ENCODE data around the gene SLC13A2. TPM values are rescaled to one million over a fixed set of nuclear protein-coding genes. Genes with fewer than 3 reads are reported as not detected.

The SLC13A2 gene
- total RNA-seq, 2 donors from 2014 or later: 1.8 TPM; not detected in 1

DNA sequence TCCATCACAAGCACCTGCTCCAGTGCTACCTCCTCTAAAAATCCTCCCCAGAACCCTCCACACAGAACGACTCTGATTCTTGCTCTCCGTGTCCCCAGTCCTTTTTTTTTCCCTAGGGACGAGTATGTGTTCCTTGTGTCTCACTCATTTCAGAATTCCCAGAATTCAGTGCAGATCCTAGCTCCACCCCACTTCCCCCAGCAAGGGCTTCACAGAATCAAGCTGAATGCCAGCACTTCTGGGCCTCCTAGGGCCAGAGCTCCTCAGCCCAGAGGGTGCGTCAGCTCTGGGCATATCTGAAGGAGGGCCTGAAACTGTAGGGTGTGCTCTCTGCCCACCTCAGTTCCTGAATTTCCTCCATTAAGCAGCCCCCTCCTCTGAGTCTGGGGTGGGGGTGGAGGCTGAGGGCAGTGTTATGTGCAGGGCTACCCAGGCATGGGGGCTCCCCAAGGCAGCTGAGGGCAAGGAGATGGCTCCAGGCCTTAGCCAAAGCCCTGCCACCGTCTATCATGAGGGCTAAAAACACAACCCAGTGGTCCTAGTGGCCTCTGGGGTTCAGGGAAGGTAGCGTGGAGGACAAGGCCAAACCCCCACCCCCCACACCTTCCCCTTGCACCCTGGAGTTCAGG is 72.5 kb downstream of the SLC13A2 start:
- intact Hi-C loops (cut with DNase I): no loop called here
- Histone ChIP-seq H3K36me3 (replicated peaks in 1 of 2; ENCODE audit: insufficient read depth in 1 of 2, low read depth in 2 of 2) (no peaks in the 10 kb centered on the region), H3K4me1 (peaks cover 4% of the 10 kb centered on the region), H3K27me3 (no peaks in the 10 kb centered on the region), H3K4me3 (no peak overlapping the region), H3K9me3 (no peaks in the 10 kb centered on the region), H3K27ac (no peak overlapping the region)
- TF ChIP-seq POLR2A (IDR thresholded peaks at IDR 0.05): no peak
- TF ChIP-seq, protein P1, sequence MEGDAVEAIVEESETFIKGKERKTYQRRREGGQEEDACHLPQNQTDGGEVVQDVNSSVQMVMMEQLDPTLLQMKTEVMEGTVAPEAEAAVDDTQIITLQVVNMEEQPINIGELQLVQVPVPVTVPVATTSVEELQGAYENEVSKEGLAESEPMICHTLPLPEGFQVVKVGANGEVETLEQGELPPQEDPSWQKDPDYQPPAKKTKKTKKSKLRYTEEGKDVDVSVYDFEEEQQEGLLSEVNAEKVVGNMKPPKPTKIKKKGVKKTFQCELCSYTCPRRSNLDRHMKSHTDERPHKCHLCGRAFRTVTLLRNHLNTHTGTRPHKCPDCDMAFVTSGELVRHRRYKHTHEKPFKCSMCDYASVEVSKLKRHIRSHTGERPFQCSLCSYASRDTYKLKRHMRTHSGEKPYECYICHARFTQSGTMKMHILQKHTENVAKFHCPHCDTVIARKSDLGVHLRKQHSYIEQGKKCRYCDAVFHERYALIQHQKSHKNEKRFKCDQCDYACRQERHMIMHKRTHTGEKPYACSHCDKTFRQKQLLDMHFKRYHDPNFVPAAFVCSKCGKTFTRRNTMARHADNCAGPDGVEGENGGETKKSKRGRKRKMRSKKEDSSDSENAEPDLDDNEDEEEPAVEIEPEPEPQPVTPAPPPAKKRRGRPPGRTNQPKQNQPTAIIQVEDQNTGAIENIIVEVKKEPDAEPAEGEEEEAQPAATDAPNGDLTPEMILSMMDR (IDR thresholded peaks at IDR 0.05): no peak
- WGBS, 2 donors: 70 to 74% methylated on average over 4 to 6 of the region's 6 CpGs
- DNase-seq (no peak), ATAC-seq (no peak)

DNA sequence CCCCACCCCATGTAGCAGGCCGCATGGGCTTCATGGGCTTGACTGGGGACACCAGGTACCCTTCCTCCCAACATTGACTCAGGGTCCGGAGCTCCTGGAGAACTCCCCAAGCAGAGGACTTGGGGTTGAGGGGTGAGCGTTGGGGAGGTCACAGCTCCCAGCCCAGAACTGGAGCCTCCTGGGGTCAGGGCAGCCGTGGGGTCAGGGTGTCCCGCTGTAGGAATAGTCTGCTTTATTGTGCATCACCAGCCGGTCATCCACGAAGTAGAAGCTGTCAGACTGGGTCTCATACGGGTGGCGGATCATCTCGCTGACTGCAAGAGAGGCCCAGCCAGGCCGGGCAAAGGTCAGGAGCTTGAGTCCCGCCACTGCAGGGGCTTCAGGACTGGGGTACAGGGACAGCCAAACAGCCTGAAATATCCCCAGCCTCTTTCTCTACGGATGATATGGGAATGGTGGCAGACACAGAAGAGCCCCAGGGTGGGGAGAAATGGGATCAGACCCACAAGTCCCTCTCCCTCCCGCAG is 73.7 kb downstream of the SLC13A2 start:
- intact Hi-C loops (cut with DNase I): no loop called here
- Histone ChIP-seq H3K27me3 (no peaks in the 10 kb centered on the region), H3K4me1 (peaks cover 15% of the 10 kb centered on the region), H3K4me3 (no peak overlapping the region), H3K9me3 (no peaks in the 10 kb centered on the region), H3K36me3 (replicated peaks in 1 of 2; ENCODE audit: insufficient read depth in 1 of 2, low read depth in 2 of 2) (no peaks in the 10 kb centered on the region), H3K27ac (no peak overlapping the region)
- WGBS, 2 donors: 80 to 89% methylated on average over 12 to 14 of the region's 14 CpGs
- no peak for TF ChIP-seq POLR2A (IDR thresholded peaks at IDR 0.05)
- TF ChIP-seq, protein P1 (IDR thresholded peaks at IDR 0.05): no peak
- DNase-seq (no peak), ATAC-seq (no peak)

Other genes with a start within 250 kb of the SLC13A2 start
- gene TMEM97, start 154.4 kb upstream of the SLC13A2 start, total RNA-seq: 10 to 100 TPM; 35.9 to 75.5 TPM
- gene IFT20, start 138.2 kb upstream of the SLC13A2 start, total RNA-seq: 10 to 100 TPM; 37.9 to 42.2 TPM
- gene TNFAIP1, start 137.9 kb upstream of the SLC13A2 start, total RNA-seq: 10 to 100 TPM; 15.2 to 15.8 TPM
- 10 to 100 TPM; 50.8 to 54.4 TPM for gene POLDIP2, start 116.1 kb upstream of the SLC13A2 start, total RNA-seq
- gene SEBOX, start 108.4 kb upstream of the SLC13A2 start, total RNA-seq: not detected
- gene VTN, start 103.3 kb upstream of the SLC13A2 start, total RNA-seq: 1 to 10 TPM; 4.2 to 6.6 TPM
- gene SARM1, start 102.0 kb upstream of the SLC13A2 start, total RNA-seq: 10 to 100 TPM; 13.7 to 33.9 TPM
- 10 to 100 TPM in 1 of 2 donors, 1 to 10 TPM in 1; 8.6 to 17.6 TPM for gene SLC46A1, start 67.4 kb upstream of the SLC13A2 start, total RNA-seq
- under 1 TPM in 1 of 2 donors, not detected in 1; 0.52 TPM for gene FOXN1, start 32.7 kb downstream of the SLC13A2 start, total RNA-seq
- gene UNC119, start 79.0 kb downstream of the SLC13A2 start, total RNA-seq: 10 to 100 TPM; 25.7 to 29.3 TPM
- gene PIGS, start 97.9 kb downstream of the SLC13A2 start, total RNA-seq: 10 to 100 TPM; 11.7 to 12.2 TPM
- 10 to 100 TPM in 1 of 2 donors, 1 to 10 TPM in 1; 2.9 to 25.1 TPM for gene ALDOC, start 103.3 kb downstream of the SLC13A2 start, total RNA-seq
- gene SPAG5, start 125.4 kb downstream of the SLC13A2 start, total RNA-seq: 1 to 10 TPM in 1 of 2 donors, not detected in 1; 3.1 TPM
- 10 to 100 TPM in 1 of 2 donors, 1 to 10 TPM in 1; 2.6 to 14.8 TPM for gene RSKR, start 140.5 kb downstream of the SLC13A2 start, total RNA-seq
- 10 to 100 TPM; 70.8 to 87.3 TPM for gene BLTP2, start 171.5 kb downstream of the SLC13A2 start, total RNA-seq
- gene SDF2, start 188.3 kb downstream of the SLC13A2 start, total RNA-seq: 10 to 100 TPM; 13.8 to 22.8 TPM
- 10 to 100 TPM; 26.5 to 37.2 TPM for gene SUPT6H, start 188.6 kb downstream of the SLC13A2 start, total RNA-seq
- not detected for gene PROCA1, start 238.2 kb downstream of the SLC13A2 start, total RNA-seq
- gene RAB34, start 244.2 kb downstream of the SLC13A2 start, total RNA-seq: 10 to 100 TPM; 18.2 to 61.3 TPM
- 100 to 1,000 TPM; 208 to 220 TPM for gene RPL23A, start 246.3 kb downstream of the SLC13A2 start, total RNA-seq

Data from body of pancreas (tissue), 4 donors.